ENCODE results near the gene XIRP2. TPM values are rescaled to one million over a fixed set of nuclear protein-coding genes. Genes with fewer than 3 reads are reported as not detected.

XIRP2 gene
- total RNA-seq, 2 experiments from 2014 or later, result not detected

GRCh38 chr2:167186465-167186864 lies 298.2 kb downstream of the XIRP2 start:
- DNase-seq, result no peak
- Mint-ChIP-seq H3K9me3 (no peaks in the 10 kb centered on the region), H3K4me1 (no peaks in the 10 kb centered on the region), H3K36me3 (ENCODE audit: low read depth) (no peaks in the 10 kb centered on the region), H3K27ac (no peak overlapping the region), H3K4me3 (no peak overlapping the region), H3K27me3 (no peaks in the 10 kb centered on the region)
- ChIA-PET CTCF (no interaction called here), POLR2A (no interaction called here)

GRCh38 chr2:167187049-167187727 lies 298.9 kb downstream of the XIRP2 start:
- Mint-ChIP-seq H3K27ac (no peak overlapping the region), H3K4me3 (no peak overlapping the region), H3K27me3 (no peaks in the 10 kb centered on the region), H3K36me3 (ENCODE audit: low read depth) (no peaks in the 10 kb centered on the region), H3K9me3 (no peaks in the 10 kb centered on the region), H3K4me1 (no peaks in the 10 kb centered on the region)
- no peak for DNase-seq
- POLR2A ChIA-PET, result no interaction called here
- CTCF ChIA-PET, result interaction anchor here (0.5 kb wide), 1 partner anchor 58 kb away, joined by 3 read pairs; no protein-coding TSS in a partner anchor

- CTCF ChIA-PET, result no interaction called here
- POLR2A ChIA-PET, result no interaction called here
- DNase-seq, result no peak
- Mint-ChIP-seq H3K36me3 (ENCODE audit: low read depth) (no peaks in the 10 kb centered on the region), H3K27me3 (no peaks in the 10 kb centered on the region), H3K9me3 (no peaks in the 10 kb centered on the region), H3K27ac (no peak overlapping the region), H3K4me3 (no peak overlapping the region), H3K4me1 (no peaks in the 10 kb centered on the region)
These were observed 300.0 kb downstream of the XIRP2 start for GRCh38 chr2:167187978-167188967.

GRCh38 chr2:167190053-167190452 lies 301.8 kb downstream of the XIRP2 start:
- no peaks in the 10 kb centered on the region for H3K9me3 Mint-ChIP-seq
- no peak overlapping the region for H3K4me3 Mint-ChIP-seq
- H3K4me1 Mint-ChIP-seq, result no peaks in the 10 kb centered on the region
- CTCF ChIA-PET, result no interaction called here
- POLR2A ChIA-PET, result no interaction called here
- H3K36me3 Mint-ChIP-seq (ENCODE audit: low read depth), result no peaks in the 10 kb centered on the region
- H3K27ac Mint-ChIP-seq, result no peak overlapping the region
- DNase-seq, result no peak
- H3K27me3 Mint-ChIP-seq, result no peaks in the 10 kb centered on the region

GRCh38 chr2:167191588-167191987 lies 303.3 kb downstream of the XIRP2 start:
- POLR2A ChIA-PET, result no interaction called here
- no peak for DNase-seq
- Mint-ChIP-seq H3K27ac (no peak overlapping the region), H3K4me1 (peaks cover 1% of the 10 kb centered on the region), H3K27me3 (no peaks in the 10 kb centered on the region), H3K36me3 (ENCODE audit: low read depth) (no peaks in the 10 kb centered on the region), H3K9me3 (no peaks in the 10 kb centered on the region), H3K4me3 (no peak overlapping the region)
- CTCF ChIA-PET, result no interaction called here

GRCh38 chr2:167192833-167193232 lies 304.6 kb downstream of the XIRP2 start:
- POLR2A ChIA-PET, result no interaction called here
- H3K36me3 Mint-ChIP-seq (ENCODE audit: low read depth), result no peaks in the 10 kb centered on the region
- no peak overlapping the region for H3K27ac Mint-ChIP-seq
- H3K9me3 Mint-ChIP-seq, result no peaks in the 10 kb centered on the region
- CTCF ChIA-PET, result no interaction called here
- DNase-seq, result no peak
- no peak overlapping the region for H3K4me3 Mint-ChIP-seq
- H3K27me3 Mint-ChIP-seq, result no peaks in the 10 kb centered on the region
- H3K4me1 Mint-ChIP-seq, result peaks cover 6% of the 10 kb centered on the region

GRCh38 chr2:167196461-167197252 lies 308.4 kb downstream of the XIRP2 start:
- Mint-ChIP-seq H3K4me1 (peaks cover 6% of the 10 kb centered on the region), H3K27ac (no peak overlapping the region), H3K9me3 (no peaks in the 10 kb centered on the region), H3K4me3 (no peak overlapping the region), H3K36me3 (ENCODE audit: low read depth) (no peaks in the 10 kb centered on the region), H3K27me3 (no peaks in the 10 kb centered on the region)
- CTCF ChIA-PET, result no interaction called here
- no peak for DNase-seq
- POLR2A ChIA-PET, result no interaction called here

GRCh38 chr2:167198009-167198408 lies 309.7 kb downstream of the XIRP2 start:
- no peak overlapping the region for H3K4me3 Mint-ChIP-seq
- peaks cover 6% of the 10 kb centered on the region for H3K4me1 Mint-ChIP-seq

GRCh38 chr2:167198576-167198975 lies 310.3 kb downstream of the XIRP2 start:
- Mint-ChIP-seq H3K9me3 (no peaks in the 10 kb centered on the region), H3K27me3 (no peaks in the 10 kb centered on the region), H3K4me3 (no peak overlapping the region), H3K4me1 (peaks cover 6% of the 10 kb centered on the region), H3K36me3 (ENCODE audit: low read depth) (no peaks in the 10 kb centered on the region), H3K27ac (no peak overlapping the region)
- no peak for DNase-seq
- POLR2A ChIA-PET, result no interaction called here
- CTCF ChIA-PET, result no interaction called here

More at GRCh38 chr2:167198009-167198408, 309.7 kb downstream of the XIRP2 start:
- H3K9me3 Mint-ChIP-seq, result no peaks in the 10 kb centered on the region
- no peaks in the 10 kb centered on the region for H3K27me3 Mint-ChIP-seq
- H3K27ac Mint-ChIP-seq, result no peak overlapping the region
- ChIA-PET POLR2A (no interaction called here), CTCF (no interaction called here)
- no peak for DNase-seq
- no peaks in the 10 kb centered on the region for H3K36me3 Mint-ChIP-seq (ENCODE audit: low read depth)

- no peak for DNase-seq
- no peak overlapping the region for H3K4me3 Mint-ChIP-seq
- H3K27me3 Mint-ChIP-seq, result no peaks in the 10 kb centered on the region
- no peak overlapping the region for H3K27ac Mint-ChIP-seq
- POLR2A ChIA-PET, result no interaction called here
- H3K4me1 Mint-ChIP-seq, result peaks cover 6% of the 10 kb centered on the region
- H3K9me3 Mint-ChIP-seq, result no peaks in the 10 kb centered on the region
- no peaks in the 10 kb centered on the region for H3K36me3 Mint-ChIP-seq (ENCODE audit: low read depth)
- CTCF ChIA-PET, result no interaction called here
These were observed 311.7 kb downstream of the XIRP2 start for GRCh38 chr2:167200019-167200418.

GRCh38 chr2:167209784-167210183 lies 321.5 kb downstream of the XIRP2 start:
- CTCF ChIA-PET, result no interaction called here
- no peaks in the 10 kb centered on the region for H3K4me1 Mint-ChIP-seq
- no peak for DNase-seq
- POLR2A ChIA-PET, result no interaction called here
- H3K27me3 Mint-ChIP-seq, result no peaks in the 10 kb centered on the region
- H3K27ac Mint-ChIP-seq, result no peak overlapping the region
- no peaks in the 10 kb centered on the region for H3K9me3 Mint-ChIP-seq
- no peak overlapping the region for H3K4me3 Mint-ChIP-seq
- no peaks in the 10 kb centered on the region for H3K36me3 Mint-ChIP-seq (ENCODE audit: low read depth)

- Mint-ChIP-seq H3K27me3 (no peaks in the 10 kb centered on the region), H3K36me3 (ENCODE audit: low read depth) (no peaks in the 10 kb centered on the region), H3K27ac (no peak overlapping the region), H3K9me3 (no peaks in the 10 kb centered on the region), H3K4me1 (no peaks in the 10 kb centered on the region), H3K4me3 (no peak overlapping the region)
- DNase-seq, result peak; percentile 42
- ChIA-PET POLR2A (no interaction called here), CTCF (no interaction called here)
These were observed 323.9 kb downstream of the XIRP2 start for GRCh38 chr2:167212014-167212648.

- POLR2A ChIA-PET, result no interaction called here
- CTCF ChIA-PET, result no interaction called here
- Mint-ChIP-seq H3K9me3 (no peaks in the 10 kb centered on the region), H3K36me3 (ENCODE audit: low read depth) (no peaks in the 10 kb centered on the region), H3K4me3 (no peak overlapping the region), H3K27me3 (no peaks in the 10 kb centered on the region), H3K27ac (no peak overlapping the region), H3K4me1 (no peaks in the 10 kb centered on the region)
- DNase-seq, result no peak
These were observed 327.3 kb downstream of the XIRP2 start for GRCh38 chr2:167215595-167215994.
